Stomach (tissue), 9 donors: Measurements from ENCODE around the gene MMD. TPM values are rescaled to one million over a fixed set of nuclear protein-coding genes. Genes with fewer than 3 reads are reported as not detected.

Source experiments
- DNase-seq, 2 donors: peaks; one replicate each; pipeline versions ENCODE4 v3.0.0 to v3.0.0-alpha.2; 2013 to 2019
- H3K27ac ChIP-seq, 5 donors: fragments of 200-600 bp in 4 of 5; sonication (generic) in 4 of 5; one replicate each; pipeline ENCODE4 v1.5.1; 2013 to 2019; ENCODE audit warnings: mild to moderate bottlenecking in 1 of 5, moderate library complexity in 1 of 5
- H3K27me3 ChIP-seq, 3 donors: fragments of 200-600 bp; sonication (generic); one replicate each; pipeline ENCODE4 v1.5.1; 2017 to 2019; ENCODE audit warnings: mixed run types in 1 of 3
- H3K36me3 ChIP-seq, 4 donors: fragments of 200-600 bp; sonication (generic); 1 replicate in 3 of 4; 2 replicates in 1 of 4; pipeline ENCODE4 v1.5.1; 2016 to 2019
- H3K4me1 ChIP-seq, 4 donors: fragments of 200-600 bp; sonication (generic); one replicate each; pipeline ENCODE4 v1.5.1; 2016 to 2019
- H3K4me3 ChIP-seq, 4 donors: fragments of 200-600 bp; sonication (generic) in 3 of 4; one replicate each; pipeline ENCODE4 v1.5.1; 2016 to 2019; ENCODE audit warnings: mild to moderate bottlenecking in 1 of 4
- H3K9me3 ChIP-seq, 4 donors: fragments of 200-600 bp; sonication (generic); one replicate each; pipeline ENCODE4 v1.5.1; 2016 to 2019
- EP300 ChIP-seq: sonication (generic); formaldehyde crosslinking; IDR thresholded peaks from one replicate; pipeline ENCODE4 v1.6.1; 2017; ENCODE audit warnings: antibody characterized with exemption
- POLR2A ChIP-seq, 4 donors: fragments of 450-650 bp; IDR thresholded peaks; one replicate each; pipeline ENCODE4 v1.6.1; 2016; ENCODE audit warnings: antibody characterized with exemption in 4 of 4, control low read depth in 2 of 4, mild to moderate bottlenecking in 1 of 4, moderate library complexity in 1 of 4
- WGBS, 5 donors: extraction: QIAGEN DNeasy Blood & Tissue Kit in 3 of 5; methylation state at CpG; one replicate each; pipeline versions ENCODE4 v1.1.5 to v1.1.7; 2013 to 2018; 5-methylcytosine and 5-hydroxymethylcytosine counted together
- intact Hi-C: fragments of 100-400 bp; cut with DNase I; formaldehyde crosslinking; loops from one replicate; pipeline ENCODE4 v1.15.1; 2023; ENCODE audit warnings: low total_unique reads
- polyA plus RNA-seq, 3 donors: library from polyadenylated mRNA; stranded (reverse); fragments of 200-250 nt; gene quantifications; one replicate each; pipeline ENCODE4 v1.2.3, GENCODE V29; 2013
- total RNA-seq, 5 donors: library from RNA; depleted of rRNA; stranded (reverse); fragments of >200 nt; gene quantifications; one replicate each; pipeline versions ENCODE4 v1.1.0 to v1.2.3, GENCODE V29; 2014 to 2016
- TF ChIP-seq, protein P1 (sequence below), 7 experiments: fragments of 450-650 bp in 4 of 7; fragments of 200-600 bp in 3 of 7; sonication (generic) in 3 of 7; IDR thresholded peaks; one replicate each; pipeline ENCODE4 v1.5.1; 2016 to 2019; ENCODE audit warnings: antibody characterized with exemption in 7 of 7, control low read depth in 2 of 7, mild to moderate bottlenecking in 1 of 7
- donor health status: healthy with polysubstance abuse.
- donor health status: Bipolar disorder and iron deficiency.
- donor health status: healthy.

MMD gene
- total and polyA plus RNA-seq, 8 donors = 3.1 to 65.3 (median 12.5) TPM

GRCh38 chr17:55343900-55344513, 77.6 kb downstream of the MMD start:
- Histone ChIP-seq H3K27me3 (peaks cover 0 to 4% (median 0%) of the 10 kb centered on the region in 3 donors), H3K27ac (no peak overlapping the region), H3K4me3 (no peak overlapping the region), H3K9me3 (no peaks in the 10 kb centered on the region), H3K36me3 (no peaks in the 10 kb centered on the region), H3K4me1 (peaks cover 0 to 11% (median 0%) of the 10 kb centered on the region in 4 donors)
- DNase-seq = no peak
- TF ChIP-seq, protein P1, sequence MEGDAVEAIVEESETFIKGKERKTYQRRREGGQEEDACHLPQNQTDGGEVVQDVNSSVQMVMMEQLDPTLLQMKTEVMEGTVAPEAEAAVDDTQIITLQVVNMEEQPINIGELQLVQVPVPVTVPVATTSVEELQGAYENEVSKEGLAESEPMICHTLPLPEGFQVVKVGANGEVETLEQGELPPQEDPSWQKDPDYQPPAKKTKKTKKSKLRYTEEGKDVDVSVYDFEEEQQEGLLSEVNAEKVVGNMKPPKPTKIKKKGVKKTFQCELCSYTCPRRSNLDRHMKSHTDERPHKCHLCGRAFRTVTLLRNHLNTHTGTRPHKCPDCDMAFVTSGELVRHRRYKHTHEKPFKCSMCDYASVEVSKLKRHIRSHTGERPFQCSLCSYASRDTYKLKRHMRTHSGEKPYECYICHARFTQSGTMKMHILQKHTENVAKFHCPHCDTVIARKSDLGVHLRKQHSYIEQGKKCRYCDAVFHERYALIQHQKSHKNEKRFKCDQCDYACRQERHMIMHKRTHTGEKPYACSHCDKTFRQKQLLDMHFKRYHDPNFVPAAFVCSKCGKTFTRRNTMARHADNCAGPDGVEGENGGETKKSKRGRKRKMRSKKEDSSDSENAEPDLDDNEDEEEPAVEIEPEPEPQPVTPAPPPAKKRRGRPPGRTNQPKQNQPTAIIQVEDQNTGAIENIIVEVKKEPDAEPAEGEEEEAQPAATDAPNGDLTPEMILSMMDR (IDR thresholded peaks at IDR 0.05) = no peak
- TF ChIP-seq EP300 (no peak), POLR2A (IDR thresholded peaks at IDR 0.05) (no peak)
- WGBS, 5 donors = 81 to 86% (median 83%) methylated on average over 4 of the region's 4 CpGs
- intact Hi-C loops = no loop called here

DNA sequence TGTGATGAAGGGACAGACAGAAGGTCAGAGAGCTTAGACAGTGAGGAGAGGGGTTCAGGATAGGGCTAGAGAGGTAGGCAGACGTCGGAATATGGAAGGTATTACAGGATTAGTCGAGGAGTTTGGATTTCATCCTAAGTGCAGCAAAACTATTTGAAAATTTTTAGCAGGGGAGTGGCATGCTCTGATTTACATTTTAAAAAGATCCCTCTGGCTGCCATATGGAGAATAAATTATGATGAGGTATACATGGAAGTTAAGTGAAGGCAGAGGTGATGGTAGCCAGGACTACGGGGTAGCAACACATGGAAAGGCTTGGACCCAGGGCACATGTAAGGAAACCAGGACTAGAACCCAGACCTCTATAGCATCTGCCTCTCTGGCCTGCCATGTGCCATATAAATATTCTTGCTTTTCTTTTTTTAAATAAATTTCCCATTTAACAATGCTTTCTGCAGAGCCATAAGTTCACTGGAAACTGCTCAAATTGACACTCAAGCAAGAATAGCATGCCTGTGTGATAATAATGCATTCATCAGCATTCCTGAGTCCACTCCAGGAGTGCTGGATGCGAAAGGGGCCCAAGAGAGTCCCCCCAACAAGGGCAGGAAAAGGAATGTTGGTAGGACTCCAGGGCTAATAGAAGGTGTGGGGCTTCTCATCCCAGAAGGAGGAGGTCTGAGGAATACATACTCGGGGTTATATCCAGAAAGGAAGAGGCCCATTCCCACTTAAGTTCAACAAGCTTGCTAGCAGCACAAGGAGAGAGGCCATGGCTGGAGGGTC, 78.6 kb downstream of the MMD start:
- Histone ChIP-seq H3K9me3 (no peaks in the 10 kb centered on the region), H3K4me1 (peaks cover 0 to under 1% (median 0%) of the 10 kb centered on the region in 4 donors), H3K27me3 (peaks cover 0 to 4% (median 0%) of the 10 kb centered on the region in 3 donors), H3K36me3 (no peaks in the 10 kb centered on the region), H3K27ac (no peak overlapping the region), H3K4me3 (no peak overlapping the region)
- intact Hi-C loops = no loop called here
- no peak for DNase-seq
- TF ChIP-seq POLR2A (IDR thresholded peaks at IDR 0.05) (no peak), EP300 (no peak)
- TF ChIP-seq, protein P1 (IDR thresholded peaks at IDR 0.05) = no peak
- 83 to 91% (median 88%) methylated on average over 6 of the region's 6 CpGs for WGBS, 5 donors

Other genes starting within 250 kb of the MMD start
- 10 to 100 TPM in 3 of 5 donors, 1 to 10 TPM in 2; 2.3 to 42.4 (median 12.9) TPM for gene HLF, start 156.9 kb downstream of the MMD start, total RNA-seq
- 10 to 100 TPM in 1 of 3 donors, 1 to 10 TPM in 2; 1.6 to 10.6 (median 2.9) TPM for gene HLF, start 156.9 kb downstream of the MMD start, polyA plus RNA-seq
- gene SMIM36, start 89.6 kb upstream of the MMD start, total RNA-seq = not detected
- not detected for gene SMIM36, start 89.6 kb upstream of the MMD start, polyA plus RNA-seq